Activated CD4-positive, alpha-beta T cell treated with anti-CD3 and anti-CD28 coated beads for 36 hours (primary cell): ENCODE data around the gene GALR2. TPM values are rescaled to one million over a fixed set of nuclear protein-coding genes. Genes with fewer than 3 reads are reported as not detected.

ENCODE experiments used
- ATAC-seq: fragments of 200-7000 bp; cut with Tn5 transposase; one replicate; pipeline ENCODE4 v1.10.0; 2021; ENCODE audit warnings: mild to moderate bottlenecking, moderate library complexity
- CTCF ChIA-PET: fragments of 350-600 bp; sonication (Branson Sonifier 250); formaldehyde crosslinking; loops from one replicate; lab custom pipeline; 2021; ENCODE audit warnings: antibody characterized with exemption; lab: Charles Lee
- POLR2A ChIA-PET: fragments of 350-600 bp; sonication (Branson Sonifier 250); formaldehyde crosslinking; loops from one replicate; lab custom pipeline; 2021; ENCODE audit warnings: antibody characterized with exemption, inconsistent platforms; lab: Charles Lee
- DNase-seq: peaks from one replicate; pipeline ENCODE4 v3.0.0-alpha.2; 2020
- H3K27ac Mint-ChIP-seq: one replicate; pipeline ENCODE4 v1.8.0; 2021; ENCODE audit warnings: mixed read lengths
- H3K27me3 Mint-ChIP-seq: one replicate; pipeline ENCODE4 v1.8.0; 2021; ENCODE audit warnings: mixed read lengths
- H3K36me3 Mint-ChIP-seq: one replicate; pipeline ENCODE4 v1.8.0; 2021; ENCODE audit warnings: low read depth, mixed read lengths
- H3K4me1 Mint-ChIP-seq: one replicate; pipeline ENCODE4 v1.8.0; 2021; ENCODE audit warnings: mixed read lengths
- H3K4me3 Mint-ChIP-seq: one replicate; pipeline ENCODE4 v1.8.0; 2021; ENCODE audit warnings: mild to moderate bottlenecking, moderate library complexity, mixed read lengths
- H3K9me3 Mint-ChIP-seq: one replicate; pipeline ENCODE4 v1.8.0; 2021; ENCODE audit warnings: low read depth, mixed read lengths
- intact Hi-C, 2 experiments: fragments of 100-400 bp; cut with DNase I in 1 of 2; cut with micrococcal nuclease in 1 of 2; formaldehyde crosslinking; loops; one replicate each; pipeline versions ENCODE4 v1.14.2 to v1.15.1; 2022 to 2024; cut with DNase I, micrococcal nuclease
- total RNA-seq, 2 experiments: library from RNA; stranded (reverse); gene quantifications; one replicate each; pipeline ENCODE4 v1.2.3, GENCODE V29; 2021

The GALR2 gene
- total RNA-seq, result 1 to 10 TPM; 5.9 to 6.4 TPM

- Mint-ChIP-seq H3K9me3 (no peaks in the 10 kb centered on the region), H3K4me3 (peak within 1 kb of the TSS; percentile 49), H3K36me3 (peaks cover 15% of the 10 kb centered on the region), H3K27ac (no peak within 1 kb of the TSS), H3K4me1 (peaks cover 56% of the 10 kb centered on the region), H3K27me3 (peaks cover 40% of the 10 kb centered on the region)
- no peak for ATAC-seq
- ChIA-PET POLR2A (no interaction called here), CTCF (interaction anchor here (1.5 kb wide), 1 partner anchor 61 kb away, joined by 5 read pairs; no protein-coding TSS in a partner anchor)
- DNase-seq, result peak; percentile 39
- intact Hi-C loops, result loop anchor here (5.0 kb wide), 3 partner anchors 62 to 653 kb away; partner anchors contain the start of genes JMJD6 (in 1 of the 2) and METTL23 (in 1 of the 2)
Observed at GRCh38 chr17:76074390-76075363, at the start of gene GALR2. Gene GALR2 (plus strand): TSS chr17:76074781. CDS start chr17:76074884, 103 bp downstream.

GRCh38 chr17:76025294-76025693 lies 49.3 kb upstream of the GALR2 start:
- DNase-seq (no peak), ATAC-seq (no peak)
- intact Hi-C loops, result no loop called here
- Mint-ChIP-seq H3K27ac (no peak overlapping the region), H3K4me1 (peaks cover 12% of the 10 kb centered on the region), H3K9me3 (no peaks in the 10 kb centered on the region), H3K36me3 (no peaks in the 10 kb centered on the region), H3K27me3 (no peaks in the 10 kb centered on the region), H3K4me3 (no peak overlapping the region)
- CTCF ChIA-PET, result no interaction called here
- POLR2A ChIA-PET, result no interaction called here

GRCh38 chr17:76026714-76027158 lies 47.8 kb upstream of the GALR2 start:
- CTCF ChIA-PET, result no interaction called here
- H3K4me1 Mint-ChIP-seq, result peaks cover 12% of the 10 kb centered on the region
- H3K9me3 Mint-ChIP-seq, result no peaks in the 10 kb centered on the region

GRCh38 chr17:76027159-76027839 lies 47.3 kb upstream of the GALR2 start, which contains the start of gene EVPL:
Gene EVPL (minus strand): TSS chr17:76027306. CDS start chr17:76027198, 108 bp downstream.
- DNase-seq (no peak), ATAC-seq (no peak)
- intact Hi-C loops, result no loop called here
- Mint-ChIP-seq H3K4me3 (no peak within 1 kb of the TSS), H3K27ac (no peak within 1 kb of the TSS), H3K27me3 (no peaks in the 10 kb centered on the region), H3K4me1 (peaks cover 12% of the 10 kb centered on the region), H3K36me3 (no peaks in the 10 kb centered on the region), H3K9me3 (no peaks in the 10 kb centered on the region)
- POLR2A ChIA-PET, result no interaction called here
- CTCF ChIA-PET, result interaction anchor here (0.6 to 0.7 kb wide), 2 partner anchors 16 to 154 kb away, joined by 3 read pairs; no protein-coding TSS in a partner anchor

More at GRCh38 chr17:76026714-76027158, 47.8 kb upstream of the GALR2 start:
- Mint-ChIP-seq H3K27me3 (no peaks in the 10 kb centered on the region), H3K27ac (no peak overlapping the region), H3K36me3 (no peaks in the 10 kb centered on the region), H3K4me3 (no peak overlapping the region)
- no peak for DNase-seq
- POLR2A ChIA-PET, result no interaction called here
- intact Hi-C loops, result no loop called here
- no peak for ATAC-seq

- Mint-ChIP-seq H3K4me3 (no peak overlapping the region), H3K27me3 (no peaks in the 10 kb centered on the region), H3K4me1 (peaks cover 14% of the 10 kb centered on the region), H3K27ac (no peak overlapping the region), H3K9me3 (no peaks in the 10 kb centered on the region), H3K36me3 (no peaks in the 10 kb centered on the region)
- ChIA-PET CTCF (interaction anchor here (0.6 to 0.9 kb wide), 6 partner anchors 16 to 248 kb away, joined by 3 read pairs; no protein-coding TSS in a partner anchor), POLR2A (interaction anchor here (0.7 to 0.9 kb wide), 3 partner anchors 13 to 240 kb away, joined by 3 to 8 read pairs (median 5); no protein-coding TSS in a partner anchor)
- intact Hi-C loops, result no loop called here
- DNase-seq, result no peak
- no peak for ATAC-seq
Observed at GRCh38 chr17:76032073-76032779, 42.4 kb upstream of the GALR2 start.

- POLR2A ChIA-PET, result interaction anchor here (0.9 kb wide), 1 partner anchor 239 kb away, joined by 5 read pairs; no protein-coding TSS in a partner anchor
- CTCF ChIA-PET, result interaction anchor here (0.5 to 1.1 kb wide), 6 partner anchors 16 to 679 kb away, joined by 3 to 4 read pairs (median 3); no protein-coding TSS in a partner anchor
- Mint-ChIP-seq H3K4me1 (peaks cover 14% of the 10 kb centered on the region), H3K9me3 (no peaks in the 10 kb centered on the region), H3K27me3 (no peaks in the 10 kb centered on the region), H3K36me3 (no peaks in the 10 kb centered on the region), H3K27ac (no peak overlapping the region), H3K4me3 (no peak overlapping the region)
- DNase-seq (no peak), ATAC-seq (no peak)
- intact Hi-C loops, result no loop called here
Observed at GRCh38 chr17:76032780-76033108, 41.8 kb upstream of the GALR2 start.

GRCh38 chr17:76033139-76033538 lies 41.4 kb upstream of the GALR2 start:
- POLR2A ChIA-PET, result no interaction called here
- H3K9me3 Mint-ChIP-seq, result no peaks in the 10 kb centered on the region
- CTCF ChIA-PET, result interaction anchor here (0.5 to 1.1 kb wide), 8 partner anchors 17 to 1222 kb away, joined by 3 to 5 read pairs (median 4); partner anchors contain the start of gene CDK3
- no peak for DNase-seq
- intact Hi-C loops, result no loop called here
- H3K4me3 Mint-ChIP-seq, result no peak overlapping the region
- ATAC-seq, result no peak
- peaks cover 3% of the 10 kb centered on the region for H3K36me3 Mint-ChIP-seq
- no peaks in the 10 kb centered on the region for H3K27me3 Mint-ChIP-seq
- no peak overlapping the region for H3K27ac Mint-ChIP-seq
- H3K4me1 Mint-ChIP-seq, result peaks cover 14% of the 10 kb centered on the region

GRCh38 chr17:76034428-76035350 lies 39.9 kb upstream of the GALR2 start:
- DNase-seq (no peak), ATAC-seq (no peak)
- ChIA-PET POLR2A (no interaction called here), CTCF (interaction anchor here (0.6 to 2.5 kb wide), 4 partner anchors 20 to 356 kb away, joined by 3 to 6 read pairs (median 4); partner anchors contain the start of gene CDK3)
- Mint-ChIP-seq H3K4me3 (no peak overlapping the region), H3K9me3 (no peaks in the 10 kb centered on the region), H3K4me1 (peaks cover 6% of the 10 kb centered on the region), H3K36me3 (peaks cover 18% of the 10 kb centered on the region), H3K27me3 (no peaks in the 10 kb centered on the region), H3K27ac (no peak overlapping the region)
- intact Hi-C loops, result no loop called here

- intact Hi-C loops, result no loop called here
- peaks cover 30% of the 10 kb centered on the region for H3K36me3 Mint-ChIP-seq
- no peak overlapping the region for H3K27ac Mint-ChIP-seq
- ATAC-seq (no peak), DNase-seq (no peak)
- no peak overlapping the region for H3K4me3 Mint-ChIP-seq
- POLR2A ChIA-PET, result no interaction called here
- peaks cover 3% of the 10 kb centered on the region for H3K4me1 Mint-ChIP-seq
- CTCF ChIA-PET, result interaction anchor here (0.6 to 0.7 kb wide), 2 partner anchors 140 to 182 kb away, joined by 3 to 4 read pairs; partner anchors contain the start of gene TRIM65
- H3K9me3 Mint-ChIP-seq, result no peaks in the 10 kb centered on the region
- H3K27me3 Mint-ChIP-seq, result no peaks in the 10 kb centered on the region
Observed at GRCh38 chr17:76036497-76037261, 37.9 kb upstream of the GALR2 start.
